GM12872 (cell line): ENCODE results near the gene BACH1.

Experiments
- TF ChIP-seq, protein P1 (sequence below): IDR thresholded peaks from 3 replicates; pipeline ENCODE4 v1.5.1; 2011; ENCODE audit warnings: low read depth, mild to moderate bottlenecking, low read length, moderate library complexity; ENCODE audit not compliant: insufficient read depth

BACH1 gene

GRCh38 chr21:29297483-29298347, 1.0 kb upstream of the BACH1 start:
- TF ChIP-seq, protein P1, sequence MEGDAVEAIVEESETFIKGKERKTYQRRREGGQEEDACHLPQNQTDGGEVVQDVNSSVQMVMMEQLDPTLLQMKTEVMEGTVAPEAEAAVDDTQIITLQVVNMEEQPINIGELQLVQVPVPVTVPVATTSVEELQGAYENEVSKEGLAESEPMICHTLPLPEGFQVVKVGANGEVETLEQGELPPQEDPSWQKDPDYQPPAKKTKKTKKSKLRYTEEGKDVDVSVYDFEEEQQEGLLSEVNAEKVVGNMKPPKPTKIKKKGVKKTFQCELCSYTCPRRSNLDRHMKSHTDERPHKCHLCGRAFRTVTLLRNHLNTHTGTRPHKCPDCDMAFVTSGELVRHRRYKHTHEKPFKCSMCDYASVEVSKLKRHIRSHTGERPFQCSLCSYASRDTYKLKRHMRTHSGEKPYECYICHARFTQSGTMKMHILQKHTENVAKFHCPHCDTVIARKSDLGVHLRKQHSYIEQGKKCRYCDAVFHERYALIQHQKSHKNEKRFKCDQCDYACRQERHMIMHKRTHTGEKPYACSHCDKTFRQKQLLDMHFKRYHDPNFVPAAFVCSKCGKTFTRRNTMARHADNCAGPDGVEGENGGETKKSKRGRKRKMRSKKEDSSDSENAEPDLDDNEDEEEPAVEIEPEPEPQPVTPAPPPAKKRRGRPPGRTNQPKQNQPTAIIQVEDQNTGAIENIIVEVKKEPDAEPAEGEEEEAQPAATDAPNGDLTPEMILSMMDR, result no peak

GRCh38 chr21:29299046-29299915, 559 bp downstream of the BACH1 start:
- TF ChIP-seq, protein P1, result 0 out of 3 replicates have a peak, but pooled peaks have one; percentile 6

GRCh38 chr21:29299916-29300806, 1.4 kb downstream of the BACH1 start:
- TF ChIP-seq, protein P1, result no peak

GRCh38 chr21:29300807-29301138, 2.1 kb downstream of the BACH1 start:
- TF ChIP-seq, protein P1, result no peak

DNA sequence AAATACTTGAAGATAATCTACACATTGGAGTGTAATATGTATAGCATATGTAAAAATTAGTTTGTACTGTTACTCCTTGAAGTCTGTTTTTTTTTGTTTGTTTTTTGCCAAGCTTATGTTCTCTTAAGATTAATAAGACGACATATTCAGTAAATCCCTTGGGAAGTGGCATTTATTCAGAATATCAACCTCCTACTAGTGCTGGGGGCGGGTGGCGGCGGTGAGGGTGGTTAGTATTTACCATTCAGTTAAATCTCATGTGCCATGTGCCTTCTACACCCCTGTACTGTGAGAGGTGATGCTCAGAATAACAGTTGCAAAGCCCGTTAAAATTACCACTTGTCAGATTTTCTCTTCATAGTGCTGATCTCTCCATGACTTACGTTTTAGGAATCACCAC, 3.0 kb downstream of the BACH1 start:
- TF ChIP-seq, protein P1, result no peak

GRCh38 chr21:29302359-29302875, 3.7 kb downstream of the BACH1 start:
- TF ChIP-seq, protein P1, result no peak
